HG02840 (cell line): ENCODE data around the gene ZSCAN9.

Experiments used
- ATAC-seq: cut with Tn5 transposase; IDR thresholded peaks from one replicate; pipeline ENCODE4 v1.9.1; 2021; ENCODE audit warnings: mild to moderate bottlenecking, moderate library complexity, moderate number of reproducible peaks; ENCODE audit not compliant: unreplicated experiment, low FRiP score

ZSCAN9 gene

DNA sequence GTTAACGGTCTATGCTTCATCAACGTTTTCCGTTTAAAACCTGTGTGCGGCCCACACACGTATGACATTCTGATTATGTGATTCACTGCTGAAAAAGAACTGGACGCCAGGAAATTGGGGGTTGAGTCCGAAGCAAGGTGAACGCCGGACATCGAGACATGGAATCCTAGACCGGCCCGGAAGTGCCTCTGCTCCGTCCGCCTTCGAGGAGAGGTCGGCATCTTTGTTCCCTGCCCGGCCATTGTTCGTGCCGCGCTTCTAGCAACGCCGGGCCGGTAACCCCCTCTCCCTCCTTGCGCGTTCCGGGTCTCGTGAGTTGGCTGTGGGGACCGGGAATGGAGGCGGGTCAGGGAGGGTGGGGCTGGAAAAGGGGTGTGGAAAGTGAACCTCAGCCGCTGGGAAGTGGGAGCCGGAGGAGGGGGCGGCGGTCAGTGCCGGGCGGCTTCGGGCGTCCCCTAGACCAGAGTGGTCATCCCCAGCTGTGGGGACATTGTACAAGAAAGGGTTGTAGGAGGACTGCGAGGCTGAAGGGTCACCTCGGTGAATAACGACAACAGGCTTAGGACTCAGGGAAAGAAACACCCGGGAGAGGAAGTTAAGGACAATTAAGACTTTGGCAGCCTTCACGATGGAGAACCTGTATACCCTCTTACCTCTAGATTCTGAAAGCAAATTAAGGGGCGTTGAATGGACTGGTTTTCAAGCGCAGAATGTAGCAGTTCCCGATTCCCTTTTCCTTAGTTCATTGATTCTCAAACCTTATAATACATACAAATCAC lies at the start of gene ZSCAN9:
ZSCAN9 (plus strand) TSS at position 220 of the 779 bp plus-strand sequence. CDS start 1,810 bp downstream, outside the sequence.
- peak; percentile 82 for ATAC-seq

DNA sequence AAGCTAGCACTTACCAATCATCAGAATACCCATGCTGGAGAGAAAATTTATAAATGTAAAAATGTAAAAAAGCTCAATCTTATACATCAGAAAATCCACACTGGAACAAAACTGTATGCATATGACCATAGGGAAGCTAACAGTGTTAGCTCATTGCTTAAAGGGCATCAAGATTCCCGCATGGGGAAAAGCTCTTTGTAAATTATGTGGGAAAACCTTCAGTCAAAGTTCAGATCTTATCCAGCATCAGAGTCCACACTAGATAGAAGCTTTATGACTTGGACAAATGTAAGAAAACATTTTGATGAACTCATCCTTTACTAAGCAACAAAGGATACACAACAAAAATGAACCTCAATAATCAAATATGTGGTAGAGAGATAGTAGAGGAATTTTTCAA lies 48.7 kb upstream of the ZSCAN9 start:
- ATAC-seq: no peak

DNA sequence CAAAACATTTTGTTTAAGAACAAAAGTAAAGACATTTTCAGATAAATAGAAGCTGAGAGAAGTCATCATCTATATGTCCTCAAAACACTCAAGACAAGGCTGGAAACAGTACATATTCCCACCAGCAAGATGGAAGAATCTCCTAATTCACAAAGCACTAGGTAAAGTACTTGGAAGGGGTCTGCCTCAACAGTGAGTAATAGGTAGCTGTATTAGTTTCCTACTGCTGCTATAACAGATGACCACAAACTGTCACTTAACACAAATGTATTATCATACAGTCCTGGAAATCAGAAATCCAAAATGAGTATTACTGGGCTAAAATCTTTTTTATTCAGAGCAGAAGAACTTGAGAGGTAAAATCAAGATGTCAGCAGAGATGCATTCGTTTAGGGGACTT lies 42.8 kb upstream of the ZSCAN9 start:
- ATAC-seq: no peak

DNA sequence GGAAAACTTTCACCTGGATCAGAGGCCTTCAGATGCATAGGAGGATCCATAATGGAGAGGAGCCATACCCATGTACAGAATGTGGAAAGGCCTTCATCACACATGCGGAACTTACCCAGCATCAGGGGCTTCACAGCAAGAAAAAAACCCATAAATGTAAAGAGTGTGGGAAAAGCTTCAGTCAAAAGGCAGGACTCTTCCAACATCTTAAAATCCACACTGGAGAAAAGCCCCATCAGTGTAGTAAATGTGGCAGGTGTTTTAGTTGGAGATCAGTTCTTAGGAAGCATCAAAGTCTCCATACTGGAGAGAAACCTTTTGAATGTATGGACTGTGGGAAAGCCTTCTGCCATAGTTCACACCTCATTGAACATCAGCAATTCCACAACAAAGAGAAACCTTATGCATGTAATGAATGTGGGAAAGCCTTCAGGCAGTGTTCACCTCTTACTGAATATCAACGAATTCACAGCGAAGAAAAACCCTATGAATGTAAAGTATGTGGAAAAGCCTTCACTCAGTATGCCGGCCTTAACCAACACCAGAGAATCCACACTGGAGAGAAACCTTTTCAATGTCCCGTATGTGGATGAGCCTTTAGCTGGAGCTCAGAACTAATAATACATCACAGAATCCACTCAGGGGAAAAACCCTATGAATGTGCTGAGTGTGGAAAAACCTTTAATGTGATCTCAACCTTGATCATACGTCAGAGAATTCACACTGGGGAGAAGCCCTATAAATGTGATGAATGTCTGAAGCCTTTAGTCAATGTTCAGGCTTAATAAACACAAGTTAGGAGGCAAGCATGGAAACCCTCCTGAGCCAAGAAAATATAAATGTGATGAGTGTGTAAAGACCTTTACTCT lies 36.7 kb upstream of the ZSCAN9 start:
- no peak for ATAC-seq

DNA sequence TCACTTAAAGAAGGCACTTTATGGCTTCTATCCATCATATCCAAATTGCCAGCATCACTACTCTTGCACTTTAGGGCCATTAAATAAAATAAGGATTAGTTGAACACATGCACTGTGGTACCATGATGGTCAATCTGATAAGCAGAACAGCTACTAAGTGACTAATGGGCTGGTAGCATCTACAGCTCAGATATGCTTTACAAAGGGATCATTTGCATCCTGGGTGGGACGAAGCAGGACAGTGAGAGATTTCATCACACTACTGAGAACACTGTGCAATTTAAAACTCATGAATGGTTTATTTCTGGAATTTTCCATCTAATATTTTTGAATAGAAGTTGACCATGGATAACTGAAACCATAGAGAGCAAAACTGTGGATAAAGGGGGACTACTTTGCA lies 25.1 kb upstream of the ZSCAN9 start:
- no peak for ATAC-seq

DNA sequence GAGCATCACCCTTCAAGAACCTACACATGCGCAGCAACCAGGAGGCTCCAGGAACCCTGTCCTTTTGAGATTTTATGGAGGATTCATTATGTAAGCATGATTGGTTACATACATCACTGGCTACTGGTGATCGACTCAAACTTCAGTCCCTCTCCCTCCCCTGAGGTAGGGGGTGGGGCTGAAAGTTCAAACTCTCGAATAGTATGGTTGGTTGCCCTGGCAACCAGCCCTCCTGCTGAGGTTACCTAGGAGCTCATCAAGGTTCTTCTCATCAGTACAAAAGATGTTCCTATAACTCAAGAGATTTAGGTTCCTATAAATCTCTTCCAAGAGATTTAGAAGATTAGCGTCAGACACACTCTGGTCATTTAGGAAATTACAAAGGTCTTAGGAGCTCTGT lies 21.9 kb upstream of the ZSCAN9 start:
- ATAC-seq: no peak

DNA sequence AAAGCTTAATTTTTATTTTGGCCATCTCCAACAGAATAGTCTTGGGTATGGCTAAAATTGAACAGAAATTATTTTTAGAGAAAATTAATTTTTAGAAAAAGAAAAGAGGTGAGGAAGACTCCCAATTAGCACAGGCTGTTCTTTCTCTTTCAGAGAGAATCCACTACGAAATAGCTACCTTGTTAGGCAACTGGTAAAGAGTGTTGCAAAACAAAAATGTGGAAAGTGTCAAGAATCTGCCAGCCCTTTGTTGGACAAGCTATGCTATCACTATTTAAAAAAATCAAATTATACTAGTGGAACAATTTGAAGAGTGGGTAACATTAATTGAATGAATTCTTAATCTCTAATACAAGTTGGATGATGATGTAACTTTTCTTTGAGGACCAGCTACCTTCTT lies 19.2 kb upstream of the ZSCAN9 start:
- ATAC-seq: no peak

DNA sequence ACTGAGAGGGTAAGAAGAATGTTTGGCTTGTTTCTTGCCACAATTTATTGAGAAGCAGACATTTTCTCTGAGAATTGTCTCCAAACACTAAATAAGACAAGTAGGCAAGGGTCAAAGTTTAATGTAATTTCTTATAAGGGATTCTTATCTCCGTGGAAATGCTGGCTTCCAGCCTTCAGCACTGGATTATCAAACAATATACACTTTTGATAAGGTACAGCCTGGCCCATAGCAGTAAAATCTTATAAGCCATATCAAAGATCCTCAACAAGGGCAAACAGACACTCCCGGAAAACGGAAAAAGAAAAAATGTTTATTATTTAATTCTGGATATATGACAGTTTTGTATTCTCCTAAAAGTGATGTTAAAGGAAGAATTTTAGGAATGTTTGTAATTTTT lies 18.5 kb upstream of the ZSCAN9 start:
- no peak for ATAC-seq

DNA sequence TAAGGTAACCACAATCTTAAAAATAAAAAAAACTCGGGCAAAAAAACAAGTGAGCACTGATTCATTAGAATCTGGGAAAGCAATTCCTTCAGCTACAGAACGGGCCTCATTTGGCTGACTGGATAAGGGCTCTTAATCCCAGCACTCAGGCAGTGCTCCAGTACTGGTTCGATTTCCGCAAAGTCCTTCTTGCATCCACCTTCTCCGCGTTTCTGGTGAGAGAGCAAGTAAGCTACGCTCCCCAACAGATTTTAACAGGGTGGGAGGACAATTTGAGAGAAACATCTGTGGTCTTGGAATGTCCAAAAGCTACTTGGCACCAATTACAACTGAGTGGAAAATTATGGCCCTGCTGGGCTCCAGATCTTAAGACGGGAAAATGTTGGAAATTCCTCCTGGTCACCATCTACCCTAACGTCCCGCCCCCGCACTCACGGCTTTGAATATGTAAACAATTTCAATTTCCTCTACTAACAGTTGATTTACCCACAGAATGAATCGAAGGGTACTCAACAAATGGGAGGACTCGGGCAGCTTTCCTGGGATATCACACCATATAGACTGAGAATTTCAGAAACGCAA lies 18.1 kb upstream of the ZSCAN9 start:
- ATAC-seq: no peak

DNA sequence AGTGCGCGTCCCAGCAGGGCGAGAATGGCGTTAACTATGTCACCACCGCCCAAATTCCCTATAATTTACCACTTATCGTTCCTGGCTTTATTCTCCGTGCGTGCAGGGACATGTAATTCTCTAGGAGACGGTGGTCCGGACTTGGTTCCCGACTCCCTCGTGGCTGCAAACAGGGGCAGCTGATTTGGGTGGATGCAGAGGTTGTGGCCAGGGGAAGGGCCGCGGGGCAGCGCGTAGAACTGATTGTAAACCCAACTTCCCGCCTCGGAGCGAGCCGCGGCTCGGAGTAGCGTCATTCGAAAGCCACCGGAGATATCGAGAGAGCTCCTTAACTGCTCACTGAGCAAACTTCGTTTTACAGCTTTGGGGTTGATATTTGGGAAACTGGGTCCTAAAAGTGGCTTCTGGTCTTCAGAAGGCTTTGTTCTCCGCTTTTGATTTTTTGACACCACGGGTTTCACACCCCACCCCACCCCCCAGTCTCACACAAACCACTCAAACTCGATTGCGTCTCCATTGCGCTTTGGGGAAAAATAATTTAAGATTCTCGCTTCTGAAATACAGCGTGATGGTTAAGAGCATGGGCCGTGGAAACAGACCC lies 17.5 kb upstream of the ZSCAN9 start:
- no peak for ATAC-seq

DNA sequence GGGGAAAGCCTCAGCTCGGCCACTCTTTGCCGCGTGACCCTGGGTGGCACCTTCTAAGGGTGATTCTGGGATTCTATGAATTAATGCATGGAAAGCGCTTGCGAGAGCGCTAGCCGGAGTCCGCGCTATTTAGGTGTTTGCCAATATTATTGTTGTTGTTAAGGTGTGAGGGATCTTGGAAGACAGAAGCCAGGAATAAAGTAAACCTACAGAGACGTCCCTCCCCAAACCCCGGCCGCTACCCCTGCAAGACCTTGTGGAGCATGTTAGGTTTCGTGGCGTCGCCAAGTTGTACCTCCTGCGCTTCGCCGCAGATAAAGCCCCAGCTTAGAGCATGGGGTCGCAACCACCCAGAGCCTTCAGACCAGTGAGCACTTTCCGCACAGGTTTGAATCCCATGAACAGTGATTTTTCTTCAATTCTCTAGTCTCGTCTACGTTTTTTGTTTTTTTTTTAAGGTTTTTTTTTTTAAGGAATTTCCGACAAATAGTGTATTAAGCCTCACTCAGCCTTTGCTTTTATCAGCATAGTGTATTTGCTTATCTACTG lies 16.9 kb upstream of the ZSCAN9 start:
- ATAC-seq: no peak

DNA sequence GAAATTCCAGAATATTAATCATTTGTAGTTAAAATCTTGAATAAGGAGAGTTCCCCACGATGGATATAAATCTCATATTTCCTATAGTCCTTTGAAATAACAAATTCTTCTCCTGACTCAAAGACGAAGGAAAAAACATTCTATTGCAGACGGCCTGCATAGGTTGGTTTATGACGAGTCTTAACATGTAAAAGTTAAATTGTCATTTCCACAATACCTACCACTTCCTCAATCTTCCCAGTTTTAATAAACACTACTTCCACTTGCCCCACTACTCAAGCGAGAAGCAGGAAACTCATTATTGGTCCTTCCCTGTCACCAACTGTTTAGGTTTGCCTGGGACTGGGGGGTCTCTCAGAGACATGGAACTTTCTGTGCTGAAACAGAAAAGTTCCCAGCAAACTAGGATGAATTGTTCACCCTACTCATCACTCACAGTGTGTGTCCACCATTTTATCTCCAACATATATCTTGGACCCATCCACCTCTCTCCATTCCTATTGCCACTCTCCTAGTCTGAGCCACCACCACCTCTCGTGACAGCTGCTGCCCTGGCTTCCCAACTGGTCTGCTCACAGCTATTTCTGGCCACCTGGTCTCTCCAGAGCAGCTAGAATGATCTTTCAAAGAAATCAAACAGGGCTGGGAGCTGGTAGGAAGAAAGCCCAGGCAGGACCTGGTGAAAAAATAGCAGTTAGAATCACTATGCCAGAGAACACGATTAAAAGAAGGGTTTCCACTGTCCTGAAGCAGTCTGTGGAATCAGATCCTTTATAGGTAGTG lies 15.1 kb upstream of the ZSCAN9 start:
- no peak for ATAC-seq

DNA sequence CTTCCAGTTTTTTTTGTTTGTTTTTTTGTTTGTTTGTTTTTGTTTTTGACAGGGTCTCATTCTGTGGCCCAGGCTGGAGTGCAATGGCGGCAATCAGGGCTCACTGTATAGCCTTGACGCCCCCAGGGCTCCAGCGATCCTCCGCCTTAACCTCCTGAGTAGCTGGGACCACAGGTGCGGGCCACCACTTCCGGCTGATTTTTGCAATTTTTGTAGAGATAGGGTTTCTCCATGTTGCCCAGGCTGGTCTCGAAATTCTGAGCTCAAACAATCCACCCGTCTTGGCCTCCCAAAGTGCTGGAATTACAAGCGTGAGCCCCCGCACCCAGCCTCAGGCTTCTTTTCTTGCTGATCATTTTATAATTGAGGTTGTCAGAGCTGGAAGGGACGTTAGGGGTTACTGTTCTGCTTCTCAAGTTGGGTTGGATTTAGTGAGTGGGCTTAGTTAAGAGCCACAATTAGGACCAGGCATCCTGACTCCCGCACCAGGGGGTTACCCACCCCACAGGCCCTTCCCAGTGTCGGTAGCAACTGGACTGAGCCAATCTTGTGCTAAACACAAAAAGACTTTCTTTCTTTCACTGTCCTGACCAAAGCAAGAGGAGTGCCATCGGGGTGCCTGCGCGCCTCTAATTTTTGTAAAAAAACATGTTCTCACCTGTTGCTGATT lies 13.1 kb upstream of the ZSCAN9 start:
- no peak for ATAC-seq

DNA sequence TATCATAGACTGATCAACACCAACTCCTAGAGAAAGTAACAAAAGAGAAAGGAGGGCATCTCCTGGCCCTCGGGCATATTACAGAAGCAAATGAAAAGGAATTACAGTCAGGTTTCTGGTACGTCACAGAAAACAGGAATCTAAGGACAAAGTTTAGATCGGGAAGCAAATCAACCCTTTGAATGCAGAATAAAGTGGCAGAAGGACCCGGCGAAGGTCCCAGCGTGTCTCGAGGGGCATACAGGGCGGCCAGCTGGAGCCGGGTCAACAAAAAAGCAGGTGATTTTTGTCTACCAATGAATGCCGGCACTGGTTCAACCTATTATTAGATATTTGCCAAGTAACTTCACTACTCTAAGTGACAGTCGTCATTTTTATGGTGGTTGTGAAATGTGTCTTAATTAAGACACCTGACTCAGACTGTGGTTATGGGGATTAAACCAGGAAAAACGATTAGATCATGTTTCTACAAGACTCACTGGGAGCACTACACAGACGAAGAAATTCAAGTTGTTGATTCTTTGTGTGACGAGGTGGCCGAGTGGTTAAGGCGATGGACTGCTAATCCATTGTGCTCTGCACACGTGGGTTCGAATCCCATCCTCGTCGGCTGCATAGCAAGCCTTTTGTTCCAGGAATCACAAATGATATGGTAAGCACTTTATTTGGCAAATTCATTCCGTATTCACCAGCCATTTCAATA lies 12.4 kb upstream of the ZSCAN9 start:
- no peak for ATAC-seq

DNA sequence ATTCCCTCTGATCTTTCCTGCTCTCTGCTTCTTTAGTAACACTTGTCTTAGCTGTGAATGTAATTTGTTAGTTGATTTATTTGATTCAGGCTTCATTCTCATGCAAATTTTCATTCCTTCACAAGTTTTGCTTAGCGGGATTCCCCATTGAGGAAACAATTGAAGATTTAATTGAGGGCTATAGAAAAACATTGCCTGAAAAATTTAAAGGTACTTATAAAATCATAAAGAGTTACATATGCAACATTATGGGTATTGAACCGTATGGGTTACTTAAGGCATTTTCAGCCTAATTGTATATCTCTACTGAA lies 11.9 kb upstream of the ZSCAN9 start:
- ATAC-seq: no peak

DNA sequence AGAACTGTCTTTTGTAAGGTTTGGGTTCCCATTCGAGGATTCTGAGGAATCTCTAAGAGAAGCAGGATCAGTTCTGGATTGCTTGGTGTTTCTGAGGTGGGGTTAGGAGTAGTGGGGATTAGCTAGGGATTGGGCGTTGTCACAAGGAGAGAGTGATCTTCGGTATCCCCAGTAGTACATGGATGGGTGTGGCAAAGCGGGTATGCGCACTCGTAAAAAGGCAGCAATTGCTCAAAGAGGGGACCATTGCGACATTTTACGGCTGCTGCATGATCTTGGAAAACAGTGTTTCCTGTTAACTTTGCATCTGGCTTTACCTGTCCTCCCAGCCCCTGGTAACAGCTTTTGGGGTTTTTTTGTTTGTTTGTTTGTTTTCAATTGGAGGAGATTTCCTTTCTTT lies 9.7 kb upstream of the ZSCAN9 start:
- ATAC-seq: no peak

DNA sequence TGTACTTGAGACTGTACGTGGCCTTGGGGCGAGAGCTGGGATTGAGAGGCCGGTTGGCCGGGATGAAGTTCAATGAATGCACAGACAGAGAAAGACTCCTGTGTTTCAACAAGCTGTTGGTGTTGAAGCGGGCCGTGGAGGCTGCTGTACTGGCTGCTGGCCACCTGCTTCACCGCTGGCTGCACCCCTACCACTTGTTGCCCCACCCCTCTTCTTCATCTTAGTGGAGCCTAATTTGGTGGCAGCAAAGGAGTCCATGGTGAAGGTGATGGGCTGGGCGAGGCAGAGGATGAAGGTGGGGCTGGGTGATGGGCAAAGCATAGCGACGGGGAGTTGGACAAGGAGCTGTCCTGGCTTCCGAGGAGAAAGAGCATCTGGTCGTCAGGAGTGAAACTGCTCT lies 7.2 kb upstream of the ZSCAN9 start:
- no peak for ATAC-seq

DNA sequence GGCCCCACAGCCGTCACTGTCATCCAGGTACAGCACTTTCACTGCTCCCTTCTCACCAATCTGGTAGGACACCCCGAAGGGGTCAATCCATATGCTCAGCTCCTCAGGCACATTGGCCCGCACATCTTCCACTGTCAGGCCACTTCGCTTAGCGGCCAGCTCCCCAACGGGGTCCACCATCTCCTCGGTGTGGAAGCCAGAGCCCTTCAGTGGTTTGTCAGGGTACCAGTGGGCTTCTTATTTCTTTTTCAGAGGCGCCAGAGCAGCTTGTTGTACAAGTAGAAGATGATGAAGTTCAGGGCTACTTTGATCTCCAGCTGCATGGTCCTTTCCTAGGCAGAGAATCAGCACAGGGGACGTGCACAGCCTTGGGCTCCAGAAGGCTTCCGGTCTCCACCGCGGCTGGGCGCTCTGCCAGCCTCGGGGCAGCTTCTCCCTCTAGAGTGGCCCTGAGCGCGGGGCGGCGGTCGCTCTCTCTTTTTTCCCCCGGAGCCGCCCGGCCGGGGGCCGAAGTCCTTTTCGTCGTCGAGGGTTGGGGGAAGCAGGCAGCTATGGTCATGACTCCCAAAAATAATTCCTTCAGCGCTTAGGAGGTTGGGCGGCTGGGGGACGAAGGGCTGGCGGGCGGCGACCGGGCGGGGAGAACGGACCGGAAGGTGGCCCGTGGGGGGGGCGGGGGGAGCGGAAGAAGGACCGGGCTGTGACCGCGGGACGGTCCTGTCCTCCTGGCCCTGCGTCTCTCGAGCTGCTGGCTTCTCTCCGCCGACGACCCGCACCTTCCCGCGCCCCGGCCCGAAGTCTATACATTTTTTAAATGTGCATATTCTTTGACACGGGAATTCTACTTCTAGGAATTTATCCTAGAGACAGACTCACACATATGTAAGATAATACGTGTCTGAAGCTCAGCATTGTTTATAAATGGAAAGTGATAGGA lies 6.5 kb upstream of the ZSCAN9 start:
- peak; percentile 65 for ATAC-seq
